B cell (primary cell): Measurements from ENCODE around the gene NOTCH1. TPM values are rescaled to one million over a fixed set of nuclear protein-coding genes. Genes with fewer than 3 reads are reported as not detected.

Source experiments
- ATAC-seq: fragments of 200-7000 bp; cut with Tn5 transposase; one replicate; pipeline ENCODE4 v1.10.0; 2021; ENCODE audit warnings: low read depth, mild to moderate bottlenecking, moderate number of reproducible peaks, moderate library complexity
- CTCF ChIA-PET: fragments of 350-600 bp; sonication (Branson Sonifier 250); formaldehyde crosslinking; loops from one replicate; lab custom pipeline; 2021; ENCODE audit warnings: antibody characterized with exemption, inconsistent platforms; lab: Charles Lee
- POLR2A ChIA-PET: fragments of 350-600 bp; sonication (Branson Sonifier 250); formaldehyde crosslinking; loops from one replicate; lab custom pipeline; 2021; ENCODE audit warnings: antibody characterized with exemption; lab: Charles Lee
- DNase-seq: peaks from one replicate; pipeline ENCODE4 v3.0.0; 2013
- H2AFZ ChIP-seq: 2 replicates; pipeline ENCODE4 v1.6.1; 2012; ENCODE audit warnings: mild to moderate bottlenecking, low read depth, low read length; ENCODE audit not compliant: insufficient read depth, poor library complexity, severe bottlenecking
- H3K27ac ChIP-seq, 2 donors: 1 replicate in 1 of 2; 2 replicates in 1 of 2; pipeline ENCODE4 v1.5.1; 2012 to 2013; ENCODE audit warnings: low read length in 2 of 2, mild to moderate bottlenecking in 2 of 2, moderate library complexity in 1 of 2
- H3K27me3 ChIP-seq, 4 experiments: fragments of 200-600 bp in 1 of 4; sonication (generic) in 1 of 4; replicated peaks in 1 of 4; 1 replicate in 2 of 4; 2 replicates in 2 of 4; pipeline versions ENCODE4 v1.6.1 to v1.7.0; 2013 to 2016; ENCODE audit warnings: low read length in 3 of 4, mild to moderate bottlenecking in 2 of 4, mixed read lengths in 1 of 4, moderate library complexity in 1 of 4; ENCODE audit not compliant: insufficient read depth in 4 of 4, control insufficient read depth in 3 of 4; ENCODE audit errors: control extremely low read depth in 1 of 4
- H3K36me3 ChIP-seq, 2 experiments: replicated peaks in 1 of 2; 1 replicate in 1 of 2; 2 replicates in 1 of 2; pipeline versions ENCODE4 v1.6.1 to v1.7.1; 2013; ENCODE audit warnings: low read length in 1 of 2; ENCODE audit not compliant: insufficient read depth in 2 of 2, control insufficient read depth in 1 of 2; ENCODE audit errors: control extremely low read depth in 1 of 2, extremely low read depth in 1 of 2
- H3K4me1 ChIP-seq, 2 donors: fragments of 200-600 bp in 1 of 2; sonication (generic) in 1 of 2; 1 replicate in 1 of 2; 2 replicates in 1 of 2; pipeline versions ENCODE4 v1.5.1 to v1.6.1; 2013 to 2017; ENCODE audit warnings: low read length in 2 of 2; ENCODE audit not compliant: control insufficient read depth in 2 of 2, insufficient read depth in 2 of 2
- H3K4me2 ChIP-seq: replicated peaks from 2 replicates; pipeline ENCODE3; 2012; ENCODE audit warnings: mild to moderate bottlenecking, low read depth, low read length; ENCODE audit not compliant: poor library complexity, severe bottlenecking
- H3K4me3 ChIP-seq, 5 experiments: fragments of 200-600 bp in 1 of 5; sonication (generic) in 1 of 5; 1 replicate in 3 of 5; 2 replicates in 2 of 5; pipeline versions ENCODE4 v1.5.1 to v1.7.0; 2011 to 2016; ENCODE audit warnings: low read length in 4 of 5, mild to moderate bottlenecking in 4 of 5, low read depth in 2 of 5, control low read depth in 1 of 5, moderate library complexity in 1 of 5; ENCODE audit not compliant: insufficient read depth in 1 of 5; ENCODE audit errors: control extremely low read depth in 1 of 5, extremely low read depth in 1 of 5
- H3K79me2 ChIP-seq: fragments of 200-600 bp; sonication (generic); one replicate; pipeline ENCODE4 v1.6.0; 2016; ENCODE audit warnings: low read length; ENCODE audit not compliant: control insufficient read depth, insufficient read depth
- H3K9ac ChIP-seq: fragments of 200-600 bp; sonication (generic); 2 replicates; pipeline ENCODE4 v1.6.1; 2017; ENCODE audit warnings: mild to moderate bottlenecking, low read length, moderate library complexity
- H3K9me3 ChIP-seq, 3 donors: one replicate each; pipeline versions ENCODE4 v1.6.1 to v1.7.1; 2013; ENCODE audit warnings: low read length in 2 of 3; ENCODE audit not compliant: control insufficient read depth in 2 of 3, insufficient read depth in 1 of 3; ENCODE audit errors: control extremely low read depth in 1 of 3
- H4K20me1 ChIP-seq: 2 replicates; pipeline ENCODE4 v1.6.0; 2012; ENCODE audit warnings: mild to moderate bottlenecking, low read length; ENCODE audit not compliant: insufficient read depth, control insufficient read depth, poor library complexity, severe bottlenecking
- H3K27ac Mint-ChIP-seq: one replicate; pipeline ENCODE4 v1.8.0; 2021; ENCODE audit warnings: mixed read lengths
- H3K27me3 Mint-ChIP-seq: one replicate; pipeline ENCODE4 v1.8.0; 2021; ENCODE audit warnings: mixed read lengths
- H3K4me1 Mint-ChIP-seq: one replicate; pipeline ENCODE4 v1.8.0; 2021; ENCODE audit warnings: mixed read lengths
- H3K4me3 Mint-ChIP-seq: one replicate; pipeline ENCODE4 v1.8.0; 2021; ENCODE audit warnings: mixed read lengths
- H3K9me3 Mint-ChIP-seq: one replicate; pipeline ENCODE4 v1.8.0; 2022; ENCODE audit warnings: mixed read lengths; ENCODE audit not compliant: insufficient read depth
- EZH2 ChIP-seq: IDR thresholded peaks from 2 replicates; pipeline ENCODE4 v1.6.1; 2012; ENCODE audit warnings: borderline replicate concordance, low read depth, mild to moderate bottlenecking, moderate library complexity, low read length; ENCODE audit not compliant: insufficient read depth, poor library complexity, severe bottlenecking
- WGBS: methylation state at CpG from one replicate; pipeline ENCODE4 v1.1.5; 2013; ENCODE audit warnings: missing lambda C conversion rate; ENCODE audit not compliant: insufficient coverage; 5-methylcytosine and 5-hydroxymethylcytosine counted together
- intact Hi-C: fragments of 100-400 bp; cut with micrococcal nuclease; formaldehyde crosslinking; loops from one replicate; pipeline ENCODE4 v1.10.0; 2022
- polyA plus RNA-seq: library from polyadenylated mRNA; depleted of rRNA; stranded (reverse); fragments of >200 nt; gene quantifications from 2 replicates; pipeline ENCODE4 v1.2.3, GENCODE V29; 2012
- total RNA-seq, 2 donors: library from RNA; stranded (reverse); fragments of 120-200 nt in 1 of 2; gene quantifications; 1 replicate in 1 of 2; 2 replicates in 1 of 2; pipeline versions ENCODE4 v1.2.3 to v1.2.4, GENCODE V29; 2013 to 2022
- TF ChIP-seq, protein P1 (sequence below): fragments of 200-600 bp; IDR thresholded peaks from one replicate; pipeline ENCODE4 v1.8.0; 2022; ENCODE audit warnings: antibody characterized with exemption, mild to moderate bottlenecking

The NOTCH1 gene
- total and polyA plus RNA-seq, 2 donors (not counting 1 experiment from before 2014, with no cell fraction given), result 16.6 to 38.5 TPM

DNA sequence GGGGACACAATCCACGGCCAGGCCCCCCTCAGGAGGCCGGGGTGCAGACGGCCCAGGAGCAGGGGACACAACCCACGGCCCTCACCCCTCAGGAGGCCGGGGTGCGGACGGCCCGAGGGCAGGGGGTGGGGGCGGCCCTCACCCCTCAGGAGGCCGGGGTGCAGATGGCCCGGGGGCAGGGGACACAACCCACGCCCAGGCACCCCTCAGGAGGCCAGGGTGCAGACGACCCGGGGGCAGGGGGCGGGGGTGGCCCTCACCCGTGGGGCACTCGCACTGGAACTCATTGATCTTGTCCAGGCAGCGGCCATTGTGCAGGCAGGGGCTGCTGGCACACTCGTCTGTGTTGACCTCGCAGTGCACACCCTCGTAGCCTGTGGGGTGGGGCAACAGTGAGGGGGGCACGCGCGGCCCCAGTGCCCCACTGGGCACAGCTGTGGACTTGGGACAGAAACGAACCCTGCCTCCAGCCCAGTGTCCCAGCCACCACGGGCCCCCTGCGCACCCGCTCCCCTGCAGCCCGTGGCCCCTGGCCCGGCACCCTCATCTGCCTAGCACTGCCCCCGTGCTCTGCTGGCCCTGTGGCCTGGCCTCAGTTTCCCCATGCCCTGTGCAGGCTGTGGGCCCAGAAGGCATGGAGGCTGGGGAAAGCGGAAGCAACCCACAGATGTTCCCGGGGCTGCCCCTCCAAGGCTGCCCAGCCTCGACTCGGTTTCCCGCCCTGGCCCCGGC, 28.7 kb downstream of the NOTCH1 start:
- no peak for DNase-seq
- Histone ChIP-seq H3K36me3 (peaks cover 0 to 67% of the 10 kb centered on the region in 2 experiments), H4K20me1 (peaks cover 63% of the 10 kb centered on the region), H3K4me1 (peaks cover 0 to 5% of the 10 kb centered on the region in 2 donors), H2AFZ (no peak overlapping the region), H3K27me3 (no peaks in the 10 kb centered on the region), H3K4me2 (no peak overlapping the region), H3K4me3 (no peak overlapping the region), H3K79me2 (peaks cover 4% of the 10 kb centered on the region), H3K9me3 (peaks cover 0 to 7% (median 0%) of the 10 kb centered on the region in 3 donors), H3K9ac (no peak overlapping the region), H3K27ac (no peak overlapping the region)
- ChIA-PET POLR2A (no interaction called here), CTCF (no interaction called here)
- H3K4me3 Mint-ChIP-seq, result no peak overlapping the region
- H3K27ac Mint-ChIP-seq, result no peak overlapping the region
- 92% methylated on average over 37 of the region's 37 CpGs for WGBS
- no peak for TF ChIP-seq EZH2
- TF ChIP-seq, protein P1, sequence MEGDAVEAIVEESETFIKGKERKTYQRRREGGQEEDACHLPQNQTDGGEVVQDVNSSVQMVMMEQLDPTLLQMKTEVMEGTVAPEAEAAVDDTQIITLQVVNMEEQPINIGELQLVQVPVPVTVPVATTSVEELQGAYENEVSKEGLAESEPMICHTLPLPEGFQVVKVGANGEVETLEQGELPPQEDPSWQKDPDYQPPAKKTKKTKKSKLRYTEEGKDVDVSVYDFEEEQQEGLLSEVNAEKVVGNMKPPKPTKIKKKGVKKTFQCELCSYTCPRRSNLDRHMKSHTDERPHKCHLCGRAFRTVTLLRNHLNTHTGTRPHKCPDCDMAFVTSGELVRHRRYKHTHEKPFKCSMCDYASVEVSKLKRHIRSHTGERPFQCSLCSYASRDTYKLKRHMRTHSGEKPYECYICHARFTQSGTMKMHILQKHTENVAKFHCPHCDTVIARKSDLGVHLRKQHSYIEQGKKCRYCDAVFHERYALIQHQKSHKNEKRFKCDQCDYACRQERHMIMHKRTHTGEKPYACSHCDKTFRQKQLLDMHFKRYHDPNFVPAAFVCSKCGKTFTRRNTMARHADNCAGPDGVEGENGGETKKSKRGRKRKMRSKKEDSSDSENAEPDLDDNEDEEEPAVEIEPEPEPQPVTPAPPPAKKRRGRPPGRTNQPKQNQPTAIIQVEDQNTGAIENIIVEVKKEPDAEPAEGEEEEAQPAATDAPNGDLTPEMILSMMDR, result no peak
- ATAC-seq, result no peak
- peaks cover 4% of the 10 kb centered on the region for H3K4me1 Mint-ChIP-seq
- no peaks in the 10 kb centered on the region for H3K27me3 Mint-ChIP-seq
- intact Hi-C loops, result no loop called here
- H3K9me3 Mint-ChIP-seq, result no peaks in the 10 kb centered on the region

DNA sequence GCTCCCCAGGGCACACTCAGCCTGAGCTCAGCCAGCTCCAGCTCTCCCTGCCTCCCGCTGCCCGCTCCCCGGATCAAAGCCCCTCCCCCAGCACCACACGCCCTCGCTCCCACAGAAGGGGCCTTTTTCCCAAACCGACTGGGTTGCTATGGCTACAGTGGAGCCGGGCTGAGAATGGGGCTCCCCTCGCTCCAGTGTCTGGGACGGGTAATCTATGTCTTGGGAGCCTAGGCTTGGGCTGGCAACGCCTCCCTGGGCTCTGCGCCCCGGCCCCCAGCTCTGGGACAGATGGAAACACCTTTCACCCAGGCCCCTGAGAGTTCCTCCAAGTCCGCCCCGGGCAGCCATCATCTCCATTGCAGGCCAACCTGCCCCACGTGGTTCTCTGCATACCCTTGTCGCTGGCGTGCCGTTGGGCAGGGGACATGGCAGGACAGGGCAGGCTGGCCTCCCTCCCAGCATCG, 29.6 kb downstream of the NOTCH1 start:
- 98% methylated on average over 19 of the region's 19 CpGs for WGBS
- CTCF ChIA-PET, result no interaction called here
- H3K9me3 Mint-ChIP-seq, result no peaks in the 10 kb centered on the region

More for the DNA sequence above, 29.6 kb downstream of the NOTCH1 start:
- H3K27ac ChIP-seq, result no peak overlapping the region
- peaks cover 4% of the 10 kb centered on the region for H3K79me2 ChIP-seq
- no peak overlapping the region for H3K4me2 ChIP-seq
- DNase-seq, result no peak
- no peaks in the 10 kb centered on the region for H3K27me3 ChIP-seq
- no peak for TF ChIP-seq EZH2
- TF ChIP-seq, protein P1, result no peak
- H3K4me3 Mint-ChIP-seq, result no peak overlapping the region
- no peak for ATAC-seq
- no peaks in the 10 kb centered on the region for H3K27me3 Mint-ChIP-seq
- no peak overlapping the region for H3K4me3 ChIP-seq
- H4K20me1 ChIP-seq, result peaks cover 53% of the 10 kb centered on the region
- H3K27ac Mint-ChIP-seq, result no peak overlapping the region
- peaks cover 0 to 5% of the 10 kb centered on the region in 2 donors for H3K4me1 ChIP-seq
- H2AFZ ChIP-seq, result no peak overlapping the region
- intact Hi-C loops, result no loop called here
- peaks cover 0 to 75% of the 10 kb centered on the region in 2 experiments for H3K36me3 ChIP-seq
- POLR2A ChIA-PET, result no interaction called here
- H3K9ac ChIP-seq, result no peak overlapping the region
- peaks cover 4% of the 10 kb centered on the region for H3K4me1 Mint-ChIP-seq
- H3K9me3 ChIP-seq, result peaks cover 0 to 7% (median 0%) of the 10 kb centered on the region in 3 donors
